ENCODE measurements around the gene LFNG. TPM values are rescaled to one million over a fixed set of nuclear protein-coding genes. Genes with fewer than 3 reads are reported as not detected.
A peak's percentile ranks its signal among the peaks of the same experiment; 100 is the strongest.

The LFNG gene
- total RNA-seq, 1 donor from 2014 or later = 83.5 TPM

GRCh38 chr7:2546776-2547586 is 27.4 kb downstream of the LFNG start:
- H3K4me3 Mint-ChIP-seq (ENCODE audit: unreplicated experiment) = no peak overlapping the region
- no peak for DNase-seq (ENCODE audit: low spot score)
- H3K36me3 Mint-ChIP-seq (ENCODE audit: low read depth, unreplicated experiment) = peaks cover 15% of the 10 kb centered on the region
- peaks cover 2% of the 10 kb centered on the region for H3K4me1 Mint-ChIP-seq (ENCODE audit: unreplicated experiment)
- peaks cover 3% of the 10 kb centered on the region for H3K27me3 Mint-ChIP-seq (ENCODE audit: unreplicated experiment)
- TF ChIP-seq CTCF (IDR thresholded peaks at IDR 0.05; ENCODE audit: unreplicated experiment) = no peak
- no peak overlapping the region for H3K27ac Mint-ChIP-seq (ENCODE audit: unreplicated experiment)
- H3K9me3 Mint-ChIP-seq (ENCODE audit: unreplicated experiment) = no peaks in the 10 kb centered on the region

GRCh38 chr7:2551418-2551817 is 31.8 kb downstream of the LFNG start:
- no peak for DNase-seq (ENCODE audit: low spot score)
- no peak overlapping the region for H3K4me3 Mint-ChIP-seq (ENCODE audit: unreplicated experiment)
- TF ChIP-seq CTCF (IDR thresholded peaks at IDR 0.05; ENCODE audit: unreplicated experiment) = no peak
- peaks cover 7% of the 10 kb centered on the region for H3K4me1 Mint-ChIP-seq (ENCODE audit: unreplicated experiment)
- H3K9me3 Mint-ChIP-seq (ENCODE audit: unreplicated experiment) = no peaks in the 10 kb centered on the region
- peaks cover 6% of the 10 kb centered on the region for H3K27me3 Mint-ChIP-seq (ENCODE audit: unreplicated experiment)
- H3K36me3 Mint-ChIP-seq (ENCODE audit: low read depth, unreplicated experiment) = peaks cover 15% of the 10 kb centered on the region
- no peak overlapping the region for H3K27ac Mint-ChIP-seq (ENCODE audit: unreplicated experiment)

GRCh38 chr7:2553108-2553507 is 33.5 kb downstream of the LFNG start:
- H3K27ac Mint-ChIP-seq (ENCODE audit: unreplicated experiment) = no peak overlapping the region
- no peak for TF ChIP-seq CTCF (IDR thresholded peaks at IDR 0.05; ENCODE audit: unreplicated experiment)
- no peak for DNase-seq (ENCODE audit: low spot score)

GRCh38 chr7:2553831-2554581 is 34.4 kb downstream of the LFNG start:
- peaks cover 11% of the 10 kb centered on the region for H3K27me3 Mint-ChIP-seq (ENCODE audit: unreplicated experiment)
- no peak for DNase-seq (ENCODE audit: low spot score)
- H3K27ac Mint-ChIP-seq (ENCODE audit: unreplicated experiment) = peak overlapping the region; percentile 24
- peaks cover 9% of the 10 kb centered on the region for H3K36me3 Mint-ChIP-seq (ENCODE audit: low read depth, unreplicated experiment)
- TF ChIP-seq CTCF (IDR thresholded peaks at IDR 0.05; ENCODE audit: unreplicated experiment) = no peak
- peak overlapping the region; percentile 88 for H3K4me3 Mint-ChIP-seq (ENCODE audit: unreplicated experiment)
- no peaks in the 10 kb centered on the region for H3K9me3 Mint-ChIP-seq (ENCODE audit: unreplicated experiment)
- H3K4me1 Mint-ChIP-seq (ENCODE audit: unreplicated experiment) = peaks cover 9% of the 10 kb centered on the region

More at GRCh38 chr7:2553108-2553507, 33.5 kb downstream of the LFNG start:
- H3K4me1 Mint-ChIP-seq (ENCODE audit: unreplicated experiment) = peaks cover 7% of the 10 kb centered on the region
- H3K9me3 Mint-ChIP-seq (ENCODE audit: unreplicated experiment) = no peaks in the 10 kb centered on the region
- peaks cover 9% of the 10 kb centered on the region for H3K36me3 Mint-ChIP-seq (ENCODE audit: low read depth, unreplicated experiment)
- peaks cover 11% of the 10 kb centered on the region for H3K27me3 Mint-ChIP-seq (ENCODE audit: unreplicated experiment)
- H3K4me3 Mint-ChIP-seq (ENCODE audit: unreplicated experiment) = peak overlapping the region; percentile 31

Data from endothelial cell (in vitro differentiated cells).